Endothelial cell of umbilical vein (primary cell): Measurements from ENCODE around the gene IL2RG. TPM values are rescaled to one million over a fixed set of nuclear protein-coding genes. Genes with fewer than 3 reads are reported as not detected.

ENCODE experiments used
- BruUV-seq: library from RNA; stranded (reverse); fragments of 400-500 nt; replicated peaks from 2 replicates; lab custom pipeline; 2021; lab: Mats Ljungman, UMichigan
- CTCF ChIA-PET: fragments of 300-600, 350-600 bp; sonication (Branson Sonifier 250); formaldehyde crosslinking; loops from one replicate; lab custom pipeline; 2021; ENCODE audit warnings: antibody characterized with exemption, inconsistent platforms; lab: Charles Lee
- POLR2A ChIA-PET: fragments of 300-600, 350-600 bp; sonication (Branson Sonifier 250); formaldehyde crosslinking; loops from one replicate; lab custom pipeline; 2021; ENCODE audit warnings: antibody characterized with exemption, inconsistent platforms; lab: Charles Lee
- DNase-seq: peaks from one replicate; pipeline ENCODE4 v3.0.0-alpha.2; 2011; ENCODE audit warnings: low read depth, low spot score
- FAIRE-seq: peaks from 2 replicates; lab custom pipeline; 2011; peaks lifted over from hg19 to GRCh38; lab: Jason Lieb, UNC
- H2AFZ ChIP-seq: 2 replicates; pipeline ENCODE4 v1.6.0; 2012; ENCODE audit warnings: low read depth, low read length, control low read depth, inconsistent platforms
- H3K27ac ChIP-seq: 2 replicates; pipeline ENCODE4 v1.5.1; 2011; ENCODE audit warnings: low read depth, mild to moderate bottlenecking, control low read depth, low read length, moderate library complexity; ENCODE audit not compliant: insufficient read depth
- H3K27me3 ChIP-seq, 2 experiments: 2 replicates each; pipeline versions ENCODE4 v1.6.0 to v1.6.1; 2011; ENCODE audit warnings: low read length in 2 of 2, mixed read lengths in 1 of 2; ENCODE audit not compliant: control insufficient read depth in 2 of 2, insufficient read depth in 2 of 2
- H3K36me3 ChIP-seq, 2 experiments: 2 replicates in 1 of 2; 3 replicates in 1 of 2; pipeline ENCODE4 v1.5.1; 2011; ENCODE audit warnings: low read length in 2 of 2, mild to moderate bottlenecking in 1 of 2, moderate library complexity in 1 of 2; ENCODE audit not compliant: control insufficient read depth in 2 of 2, insufficient read depth in 2 of 2; ENCODE audit errors: extremely low read depth in 1 of 2
- H3K4me1 ChIP-seq: 3 replicates; pipeline ENCODE4 v1.5.1; 2011; ENCODE audit warnings: mild to moderate bottlenecking, low read length; ENCODE audit not compliant: control insufficient read depth, insufficient read depth; ENCODE audit errors: extremely low read depth
- H3K4me2 ChIP-seq: 2 replicates; pipeline ENCODE4 v1.6.1; 2011; ENCODE audit warnings: low read length, control low read depth, mixed read lengths; ENCODE audit not compliant: insufficient read depth
- H3K4me3 ChIP-seq, 3 experiments: fragments of 200-600 bp in 1 of 3; sonication (generic), shearing (Covaris generic) in 1 of 3; replicated peaks in 1 of 3; 2 replicates each; pipeline ENCODE4 v1.5.1; 2011 to 2016; ENCODE audit warnings: control low read depth in 3 of 3, low read length in 3 of 3, mild to moderate bottlenecking in 2 of 3, inconsistent platforms in 1 of 3, low read depth in 1 of 3, moderate library complexity in 1 of 3; ENCODE audit not compliant: insufficient read depth in 1 of 3
- H3K79me2 ChIP-seq: 2 replicates; pipeline ENCODE4 v1.6.0; 2012; ENCODE audit warnings: low read length, inconsistent platforms; ENCODE audit not compliant: control insufficient read depth, insufficient read depth
- H3K9ac ChIP-seq: replicated peaks from 2 replicates; pipeline ENCODE3; 2011; ENCODE audit warnings: low read length, control low read depth; ENCODE audit not compliant: insufficient read depth; ENCODE audit errors: extremely low read depth
- H3K9me1 ChIP-seq: replicated peaks from 3 replicates; pipeline ENCODE4 v1.6.0; 2011; ENCODE audit warnings: mild to moderate bottlenecking, low read length; ENCODE audit not compliant: control insufficient read depth, insufficient read depth; ENCODE audit errors: extremely low read depth
- H3K9me3 ChIP-seq: replicated peaks from 2 replicates; pipeline ENCODE4 v1.5.1; 2012; ENCODE audit warnings: low read length, inconsistent platforms; ENCODE audit not compliant: control insufficient read depth, insufficient read depth
- H4K20me1 ChIP-seq: replicated peaks from 2 replicates; pipeline ENCODE3; 2011; ENCODE audit warnings: mild to moderate bottlenecking, low read length; ENCODE audit not compliant: control insufficient read depth, insufficient read depth; ENCODE audit errors: extremely low read depth
- EZH2 ChIP-seq: IDR thresholded peaks from 2 replicates; pipeline ENCODE4 v1.6.1; 2012; ENCODE audit warnings: borderline replicate concordance, low read depth, mild to moderate bottlenecking, moderate library complexity, low read length, inconsistent platforms; ENCODE audit not compliant: severe bottlenecking
- FOS ChIP-seq: IDR thresholded peaks from 2 replicates; pipeline ENCODE4 v1.6.1; 2011; ENCODE audit warnings: mild to moderate bottlenecking, low read length, moderate library complexity, borderline replicate concordance; ENCODE audit not compliant: insufficient read depth
- GATA2 ChIP-seq: IDR thresholded peaks from 2 replicates; pipeline ENCODE4 v1.7.0; 2011; ENCODE audit warnings: low read depth, mild to moderate bottlenecking, moderate library complexity, mixed read lengths, low read length; ENCODE audit not compliant: insufficient read length, insufficient read depth
- POLR2A ChIP-seq: IDR thresholded peaks from 2 replicates; pipeline ENCODE4 v1.6.1; 2012; ENCODE audit warnings: low read depth, mild to moderate bottlenecking, control low read depth, low read length
- POLR2AphosphoS5 ChIP-seq: IDR thresholded peaks from 2 replicates; pipeline ENCODE4 v1.6.1; 2012; ENCODE audit warnings: low read depth, mild to moderate bottlenecking, control low read depth, low read length, moderate library complexity; ENCODE audit not compliant: insufficient read depth
- dilution Hi-C: fragments of 300-500 bp; cut with MboI; formaldehyde crosslinking; loops from one replicate; pipeline ENCODE4 v1.15.0; 2019; ENCODE audit warnings: low sequenced_read_pairs; ENCODE audit not compliant: extremely low pct_ligation_motif_present
- intact Hi-C: fragments of 100-400 bp; cut with micrococcal nuclease; formaldehyde crosslinking; loops from one replicate; pipeline ENCODE4 v1.10.0; 2022
- polyA plus RNA-seq, 4 experiments: library from polyadenylated mRNA; depleted of rRNA in 3 of 4; stranded (reverse) in 3 of 4; unstranded in 1 of 4; fragments of >200 nt; gene quantifications; 2 replicates each; pipeline versions ENCODE4 v1.2.1 to v1.2.3, GENCODE V29; 2011 to 2012; ENCODE audit warnings: missing spikeins in 1 of 4
- total RNA-seq: library from RNA; stranded (reverse); gene quantifications from 2 replicates; pipeline ENCODE4 v1.2.3, GENCODE V29; 2021
- TF ChIP-seq, protein P1 (sequence below): IDR thresholded peaks from 2 replicates; pipeline ENCODE4 v1.6.1; 2011; ENCODE audit not compliant: insufficient read depth, insufficient read length

IL2RG gene
- total and polyA plus RNA-seq, 2 donors (not counting 3 experiments of a cell fraction or from before 2014, with no cell fraction given): 0.07 TPM; not detected in 1

DNA sequence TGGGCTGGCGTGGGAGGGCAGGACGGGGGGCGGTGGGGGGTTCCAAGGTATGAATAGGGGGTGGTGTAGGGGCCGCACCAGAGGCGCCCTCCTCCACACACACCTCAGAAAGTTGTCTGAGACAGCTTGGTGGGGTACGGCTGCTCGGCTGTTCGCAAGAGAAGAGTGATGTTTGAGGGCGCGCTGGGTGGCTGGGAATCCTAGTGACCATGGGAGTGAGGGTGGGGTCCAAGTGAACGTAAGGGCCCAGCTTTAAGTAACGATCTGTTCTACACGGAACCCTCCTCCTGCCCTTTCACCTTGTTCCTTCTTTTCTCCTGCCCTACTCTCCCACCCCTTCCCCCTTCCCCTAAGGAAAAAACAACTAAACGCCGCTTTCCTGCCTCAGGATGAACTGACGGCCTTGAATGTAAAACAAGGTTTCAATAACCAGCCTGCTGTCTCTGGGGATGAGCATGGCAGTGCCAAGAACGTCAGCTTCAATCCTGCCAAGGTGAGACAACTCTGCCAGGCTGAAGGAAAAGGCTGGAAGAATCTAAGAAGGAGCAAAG, 7.7 kb upstream of the IL2RG start:
- DNase-seq: peak; percentile 63
- peaks cover 4% of the 10 kb centered on the region for H3K79me2 ChIP-seq
- peak overlapping the region; percentile 51 for H2AFZ ChIP-seq

DNA sequence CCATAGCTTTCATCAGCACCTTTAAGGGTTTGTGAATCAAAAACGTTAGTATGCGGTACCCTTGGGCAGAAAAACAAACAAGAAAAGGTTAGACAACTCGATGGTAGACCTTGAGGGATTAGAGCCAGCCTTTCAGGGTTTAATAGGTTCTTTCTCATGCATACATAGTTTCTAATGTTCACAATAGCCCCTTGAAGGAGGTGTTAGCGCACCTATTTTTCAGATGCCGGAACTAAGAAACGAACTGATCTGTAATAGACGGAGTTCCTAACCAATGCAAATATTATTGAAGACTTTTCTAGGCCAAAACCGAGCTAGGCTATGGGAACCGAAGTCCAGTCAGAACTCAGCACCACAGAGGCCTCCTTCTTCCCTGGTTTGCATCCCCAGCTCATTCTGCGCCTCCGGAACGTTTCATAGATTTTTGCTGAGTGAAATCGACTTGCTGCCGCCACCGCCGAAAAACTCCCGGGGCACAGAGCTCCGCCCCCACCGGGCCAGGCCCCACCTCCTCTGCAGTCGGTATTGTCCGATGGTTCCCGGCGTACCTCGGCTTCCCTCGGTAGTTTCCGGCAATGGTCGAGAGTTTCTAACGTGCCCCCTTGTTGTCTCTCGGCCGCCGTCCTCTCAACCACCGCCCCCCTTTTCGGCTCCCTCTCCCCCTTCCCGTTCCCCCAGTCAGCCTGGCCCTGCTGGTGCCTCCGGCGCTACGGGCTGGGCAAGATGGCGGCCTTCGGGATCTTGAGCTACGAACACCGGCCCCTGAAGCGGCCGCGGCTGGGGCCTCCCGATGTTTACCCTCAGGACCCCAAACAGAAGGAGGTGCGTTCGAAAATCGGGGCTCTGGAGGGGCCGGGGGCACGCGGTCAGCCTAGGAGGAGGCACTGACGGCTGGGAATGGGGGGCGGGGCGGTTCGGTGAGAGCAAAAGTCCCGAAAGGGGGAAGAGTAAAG, 6.9 kb upstream of the IL2RG start, which contains the start of gene MED12:
MED12 (plus strand) TSS at position 565 of the 953 bp plus-strand sequence; CDS start at position 724, 159 bp downstream.
- TF ChIP-seq POLR2A: peak; percentile 66
- TF ChIP-seq FOS: no peak
- peak; percentile 16 for TF ChIP-seq POLR2AphosphoS5
- peaks cover 0 to 19% of the 10 kb centered on the region in 2 experiments for H3K36me3 ChIP-seq
- intact Hi-C loops (loop anchor here (1.0 to 10.0 kb wide), 4 partner anchors 10 to 124 kb away; partner anchors contain the start of gene SNX12), dilution Hi-C loops (no loop called here)
- H3K4me3 ChIP-seq: peak within 1 kb of the TSS; percentile 53 to 79 (median 78)
- H2AFZ ChIP-seq: peak within 1 kb of the TSS; percentile 99
- H3K79me2 ChIP-seq: peaks cover 4% of the 10 kb centered on the region
- ChIA-PET POLR2A (interaction anchor here (0.6 to 1.2 kb wide), 2 partner anchors 26 to 48 kb away, joined by 3 to 5 read pairs; partner anchors contain the start of gene NLGN3), CTCF (interaction anchor here (0.7 to 2.3 kb wide), 8 partner anchors 9 to 36 kb away, joined by 3 to 10 read pairs (median 5); no protein-coding TSS in a partner anchor)
- DNase-seq (peak; percentile 76), FAIRE-seq (peak; percentile 98)
- no TSS peak for BruUV-seq
- H3K9me3 ChIP-seq: no peaks in the 10 kb centered on the region
- H3K27me3 ChIP-seq: peaks cover 0 to 3% of the 10 kb centered on the region in 2 experiments
- H3K4me1 ChIP-seq: peaks cover 5% of the 10 kb centered on the region
- H3K27ac ChIP-seq: peak within 1 kb of the TSS; percentile 59
- peak within 1 kb of the TSS; percentile 82 for H3K9ac ChIP-seq
- H4K20me1 ChIP-seq: no peaks in the 10 kb centered on the region
- no peaks in the 10 kb centered on the region for H3K9me1 ChIP-seq
- peak within 1 kb of the TSS; percentile 84 for H3K4me2 ChIP-seq

More for the DNA sequence above, 7.7 kb upstream of the IL2RG start:
- intact Hi-C loops (loop anchor here (1.0 to 10.0 kb wide), 5 partner anchors 9 to 124 kb away; partner anchors contain the start of gene SNX12), dilution Hi-C loops (no loop called here)
- peaks cover 5% of the 10 kb centered on the region for H3K4me1 ChIP-seq
- H3K27me3 ChIP-seq: no peaks in the 10 kb centered on the region
- CTCF ChIA-PET: interaction anchor here (0.7 to 2.3 kb wide), 6 partner anchors 10 to 37 kb away, joined by 3 to 10 read pairs (median 6); no protein-coding TSS in a partner anchor
- peak overlapping the region; percentile 82 for H3K4me2 ChIP-seq
- H3K9me1 ChIP-seq: no peaks in the 10 kb centered on the region
- TF ChIP-seq EZH2: no peak
- no peak for TF ChIP-seq GATA2
- TF ChIP-seq, protein P1, sequence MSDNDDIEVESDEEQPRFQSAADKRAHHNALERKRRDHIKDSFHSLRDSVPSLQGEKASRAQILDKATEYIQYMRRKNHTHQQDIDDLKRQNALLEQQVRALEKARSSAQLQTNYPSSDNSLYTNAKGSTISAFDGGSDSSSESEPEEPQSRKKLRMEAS: no peak
- H3K9me3 ChIP-seq: no peaks in the 10 kb centered on the region
- POLR2A ChIA-PET: interaction anchor here (1.2 kb wide), 1 partner anchor 26 kb away, joined by 3 read pairs; the partner anchor contains the start of gene NLGN3
- no peak overlapping the region for H3K27ac ChIP-seq
- peak overlapping the region; percentile 46 to 54 (median 53) for H3K4me3 ChIP-seq
- FAIRE-seq: peak; percentile 80
- H3K9ac ChIP-seq: peak overlapping the region; percentile 82
- H3K36me3 ChIP-seq: peaks cover 0 to 26% of the 10 kb centered on the region in 2 experiments
- no TSS peak for BruUV-seq
- no peaks in the 10 kb centered on the region for H4K20me1 ChIP-seq
